OCI-LY3 (cell line): ENCODE data around the gene FCRL1.

Experiments used
- H2AFZ ChIP-seq: fragments of 200-600, 300-600 bp; shearing (Covaris generic); 2 replicates; pipeline ENCODE4 v1.6.0; 2014; ENCODE audit warnings: antibody characterized with exemption, low read depth, low read length
- H3K27ac ChIP-seq: fragments of 200-600, 300-600 bp; sonication (generic); 2 replicates; pipeline ENCODE4 v1.5.1; 2014; ENCODE audit warnings: mild to moderate bottlenecking, low read length, moderate library complexity, mixed read lengths
- H3K27me3 ChIP-seq: fragments of 200-600, 300-600 bp; sonication (generic); 2 replicates; pipeline ENCODE4 v1.6.1; 2014; ENCODE audit warnings: low read depth, low read length, mixed read lengths
- H3K36me3 ChIP-seq: fragments of 200-600, 300-600 bp; sonication (generic); replicated peaks from 2 replicates; pipeline ENCODE3; 2014; ENCODE audit warnings: low read depth, low read length, mixed read lengths
- H3K4me1 ChIP-seq: fragments of 300-600, 200-600 bp; sonication (generic); 2 replicates; pipeline ENCODE4 v1.6.1; 2014; ENCODE audit warnings: low read length, mixed read lengths
- H3K4me2 ChIP-seq: fragments of 200-600, 300-600 bp; sonication (generic); 2 replicates; pipeline ENCODE4 v1.6.1; 2014; ENCODE audit warnings: low read length, mixed read lengths
- H3K4me3 ChIP-seq: fragments of 300-600, 200-600 bp; sonication (generic); 2 replicates; pipeline ENCODE4 v1.5.1; 2014; ENCODE audit warnings: antibody characterized with exemption, mild to moderate bottlenecking, low read length, moderate library complexity
- H3K79me2 ChIP-seq: fragments of 300-600, 200-600 bp; shearing (Covaris generic); 2 replicates; pipeline ENCODE4 v1.6.1; 2014; ENCODE audit warnings: mild to moderate bottlenecking, low read length, mixed read lengths
- H3K9ac ChIP-seq: fragments of 300-600, 200-600 bp; shearing (Covaris generic); 2 replicates; pipeline ENCODE4 v1.6.0; 2014; ENCODE audit warnings: mild to moderate bottlenecking, low read length, moderate library complexity
- H3K9me3 ChIP-seq: fragments of 200-600, 300-600 bp; shearing (Covaris generic); 2 replicates; pipeline ENCODE4 v1.6.1; 2014; ENCODE audit warnings: low read length, mixed read lengths; ENCODE audit not compliant: insufficient read depth
- H4K20me1 ChIP-seq: fragments of 200-600, 300-600 bp; sonication (generic); 2 replicates; pipeline ENCODE4 v1.6.1; 2016; ENCODE audit warnings: low read length, mixed read lengths; ENCODE audit not compliant: insufficient read depth
- CTCF ChIP-seq: fragments of 200-600, 300-600 bp; sonication (generic); IDR thresholded peaks from 2 replicates; pipeline ENCODE4 v1.5.1; 2014; ENCODE audit warnings: antibody characterized with exemption, low read length, low read depth
- EZH2phosphoT487 ChIP-seq: fragments of 200-600 bp; shearing (Covaris generic); IDR thresholded peaks from 2 replicates; pipeline ENCODE4 v1.6.1; 2018; ENCODE audit warnings: antibody characterized with exemption, mixed run types, low read depth

Gene FCRL1

DNA sequence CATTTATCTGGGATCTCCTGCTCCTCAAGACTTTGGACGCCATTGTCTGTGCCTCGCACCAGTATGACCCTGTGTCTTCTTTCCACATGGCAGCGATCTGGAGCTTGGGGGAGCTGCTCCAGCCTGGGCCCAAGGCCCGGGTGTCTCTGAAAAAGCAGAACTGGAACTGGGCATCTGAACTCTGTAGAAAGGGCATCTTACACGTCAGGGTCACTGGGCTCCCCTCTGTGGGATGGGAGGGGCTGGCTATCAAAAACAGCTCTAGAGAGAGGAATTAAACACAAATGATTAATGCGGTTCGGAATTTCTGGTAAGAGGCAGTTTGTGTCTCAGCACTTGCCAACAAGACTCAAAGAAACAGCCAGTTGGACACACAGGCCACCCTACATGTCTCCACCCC is 16.1 kb downstream of the FCRL1 start:
- H3K79me2 ChIP-seq: no peaks in the 10 kb centered on the region
- no peaks in the 10 kb centered on the region for H3K36me3 ChIP-seq
- H4K20me1 ChIP-seq: no peaks in the 10 kb centered on the region
- H3K4me3 ChIP-seq: no peak overlapping the region
- H3K4me2 ChIP-seq: no peak overlapping the region
- TF ChIP-seq CTCF (no peak), EZH2phosphoT487 (no peak)
- H3K27ac ChIP-seq: no peak overlapping the region
- H3K9ac ChIP-seq: no peak overlapping the region
- no peak overlapping the region for H2AFZ ChIP-seq
- no peaks in the 10 kb centered on the region for H3K9me3 ChIP-seq
- H3K27me3 ChIP-seq: 0 out of 2 replicates have a peak, but pooled peaks cover 7% of the 10 kb centered on the region
- H3K4me1 ChIP-seq: peaks cover 27% of the 10 kb centered on the region

DNA sequence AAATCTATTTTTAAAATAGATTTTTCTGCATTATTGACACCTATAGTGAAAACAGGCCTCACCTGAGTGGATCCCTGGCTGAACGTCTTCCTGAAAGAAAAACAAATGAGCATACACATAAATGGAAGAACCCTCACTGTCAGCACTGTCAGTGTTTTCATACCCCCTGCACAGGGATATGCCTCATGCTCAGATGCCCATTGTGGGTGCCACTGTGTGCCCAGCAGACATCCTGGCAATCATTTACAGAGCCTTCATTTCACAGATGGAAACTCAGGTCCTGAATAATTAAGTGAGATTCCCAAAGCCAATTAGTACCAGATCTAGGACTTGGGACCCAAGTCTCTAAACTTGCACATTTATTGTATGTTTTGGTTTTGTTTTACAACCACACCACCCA is 19.9 kb downstream of the FCRL1 start:
- H3K27me3 ChIP-seq: no peaks in the 10 kb centered on the region
- no peaks in the 10 kb centered on the region for H4K20me1 ChIP-seq
- no peaks in the 10 kb centered on the region for H3K9me3 ChIP-seq
- no peak overlapping the region for H3K4me2 ChIP-seq
- no peak overlapping the region for H3K27ac ChIP-seq
- no peak for TF ChIP-seq CTCF
- no peak for TF ChIP-seq EZH2phosphoT487
- H3K4me3 ChIP-seq: no peak overlapping the region
- peaks cover 7% of the 10 kb centered on the region for H3K4me1 ChIP-seq
- H2AFZ ChIP-seq: no peak overlapping the region
- H3K36me3 ChIP-seq: no peaks in the 10 kb centered on the region
- H3K9ac ChIP-seq: no peak overlapping the region
- no peaks in the 10 kb centered on the region for H3K79me2 ChIP-seq

DNA sequence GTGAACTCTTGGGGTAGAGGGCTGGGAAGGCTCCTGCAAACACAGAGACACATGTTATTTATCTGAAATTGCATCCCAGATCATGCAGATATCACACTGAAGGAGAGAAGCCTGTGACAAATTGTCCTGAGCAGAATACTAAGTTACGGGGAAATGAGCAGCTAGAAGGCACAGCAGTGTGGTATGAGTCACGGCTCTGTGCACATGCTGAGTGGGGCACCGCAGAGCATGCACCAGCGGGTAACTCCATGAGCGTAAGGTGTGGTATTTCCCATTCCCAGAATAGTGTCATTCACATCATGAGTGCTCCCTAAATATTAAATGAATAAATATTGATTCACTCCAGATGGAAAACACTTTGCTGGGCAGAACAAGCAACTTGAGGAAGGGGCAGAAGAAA is 21.7 kb downstream of the FCRL1 start:
- Histone ChIP-seq H3K36me3 (no peaks in the 10 kb centered on the region), H3K4me3 (no peak overlapping the region), H3K4me2 (no peak overlapping the region)

DNA sequence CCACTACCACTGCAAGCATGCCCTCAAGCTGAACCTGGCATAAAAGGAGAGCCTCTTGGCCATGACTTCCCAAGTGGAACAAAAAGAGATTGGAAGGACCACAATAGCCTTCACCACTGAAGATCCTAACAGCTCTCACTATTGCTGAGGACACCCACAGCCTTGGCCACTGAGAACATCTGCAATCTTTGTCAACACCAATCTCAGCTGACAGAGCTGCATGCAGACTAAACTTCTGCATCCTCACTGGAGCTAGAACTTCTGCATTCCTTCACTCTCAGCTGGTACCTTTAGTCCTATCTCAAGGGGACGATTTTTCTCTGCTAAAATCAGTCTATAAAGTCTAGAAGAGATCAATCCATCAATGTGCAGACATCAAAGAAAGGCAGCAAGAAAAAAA is 34.7 kb downstream of the FCRL1 start:
- Histone ChIP-seq H4K20me1 (no peaks in the 10 kb centered on the region), H3K27me3 (no peaks in the 10 kb centered on the region), H3K4me2 (no peak overlapping the region), H3K4me3 (no peak overlapping the region), H3K36me3 (peaks cover 3% of the 10 kb centered on the region), H3K9me3 (no peaks in the 10 kb centered on the region), H3K9ac (no peak overlapping the region), H3K4me1 (peaks cover 55% of the 10 kb centered on the region), H3K79me2 (no peaks in the 10 kb centered on the region), H3K27ac (no peak overlapping the region), H2AFZ (no peak overlapping the region)
- no peak for TF ChIP-seq CTCF
- no peak for TF ChIP-seq EZH2phosphoT487

More for the DNA sequence above, 21.7 kb downstream of the FCRL1 start:
- H2AFZ ChIP-seq: no peak overlapping the region
- H3K9me3 ChIP-seq: peaks cover 10% of the 10 kb centered on the region
- no peak overlapping the region for H3K27ac ChIP-seq
- no peak overlapping the region for H3K9ac ChIP-seq
- H3K4me1 ChIP-seq: no peaks in the 10 kb centered on the region
- no peaks in the 10 kb centered on the region for H3K27me3 ChIP-seq
- TF ChIP-seq EZH2phosphoT487 (no peak), CTCF (no peak)
- no peaks in the 10 kb centered on the region for H3K79me2 ChIP-seq
- H4K20me1 ChIP-seq: no peaks in the 10 kb centered on the region
